Measurements from ENCODE around the gene PNLIPRP3.
A peak's percentile ranks its signal among the peaks of the same experiment; 100 is the strongest.

Gene PNLIPRP3

DNA sequence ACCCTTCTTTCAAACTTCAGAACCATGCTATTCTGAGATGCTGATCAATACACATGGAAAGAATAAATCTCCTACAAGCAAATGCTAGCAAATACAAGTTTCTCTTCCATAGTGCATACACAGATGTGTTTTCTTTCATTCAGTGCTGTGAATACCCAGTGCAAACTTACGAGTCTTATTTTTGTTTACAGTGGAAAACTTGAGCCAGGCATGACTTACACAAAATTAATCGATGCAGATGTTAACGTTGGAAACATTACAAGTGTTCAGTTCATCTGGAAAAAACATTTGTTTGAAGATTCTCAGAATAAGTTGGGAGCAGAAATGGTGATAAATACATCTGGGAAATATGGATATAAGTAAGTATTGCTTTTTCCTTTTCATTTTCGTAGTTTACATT lies 48.8 kb downstream of the PNLIPRP3 start:
- no peak overlapping the region for H3K27ac ChIP-seq (ENCODE audit: extremely low read depth, low read depth, low read length)
- H3K4me1 ChIP-seq (ENCODE audit: control insufficient read depth, insufficient read depth, low read length) = no peaks in the 10 kb centered on the region
- no peaks in the 10 kb centered on the region for H3K36me3 ChIP-seq (ENCODE audit: control insufficient read depth in 2 of 2, insufficient read depth in 1 of 2, low read length in 2 of 2)
- TF ChIP-seq ZNF624 (tag by site-specific recombination; IDR thresholded peaks at IDR 0.05) (no peak), ZNF560 (tag by site-specific recombination; IDR thresholded peaks at IDR 0.05; ENCODE audit: borderline replicate concordance) (no peak), ZNF600 (tag by site-specific recombination; IDR thresholded peaks at IDR 0.05) (no peak), ZNF623 (tag by site-specific recombination; IDR thresholded peaks at IDR 0.05) (no peak), ZFP37 (tag by site-specific recombination; IDR thresholded peaks at IDR 0.05) (no peak), ZNF211 (tag by site-specific recombination; IDR thresholded peaks at IDR 0.05; ENCODE audit: low read depth) (no peak), ZNF335 (tag by site-specific recombination; conservative IDR thresholded peaks at IDR 0.05) (no peak), BCL11A (tag by site-specific recombination; IDR thresholded peaks at IDR 0.05; ENCODE audit: low read depth) (no peak), ZNF350 (tag by site-specific recombination; IDR thresholded peaks at IDR 0.05) (no peak), OSR2 (tag by site-specific recombination; IDR thresholded peaks at IDR 0.05) (no peak), AEBP2 (tag by site-specific recombination; IDR thresholded peaks at IDR 0.05; ENCODE audit: borderline replicate concordance) (no peak), ZNF514 (tag by site-specific recombination; IDR thresholded peaks at IDR 0.05) (no peak), GLIS1 (tag by site-specific recombination; IDR thresholded peaks at IDR 0.05) (no peak), IKZF3 (tag by site-specific recombination; IDR thresholded peaks at IDR 0.05) (no peak), SCRT1 (tag by site-specific recombination; IDR thresholded peaks at IDR 0.05; ENCODE audit: borderline replicate concordance) (no peak), SP7 (tag by site-specific recombination; IDR thresholded peaks at IDR 0.05) (no peak), ZNF426 (tag by site-specific recombination; IDR thresholded peaks at IDR 0.05) (no peak), ZNF114 (tag by site-specific recombination; IDR thresholded peaks at IDR 0.05) (no peak)
- TF ChIP-seq, protein P1, sequence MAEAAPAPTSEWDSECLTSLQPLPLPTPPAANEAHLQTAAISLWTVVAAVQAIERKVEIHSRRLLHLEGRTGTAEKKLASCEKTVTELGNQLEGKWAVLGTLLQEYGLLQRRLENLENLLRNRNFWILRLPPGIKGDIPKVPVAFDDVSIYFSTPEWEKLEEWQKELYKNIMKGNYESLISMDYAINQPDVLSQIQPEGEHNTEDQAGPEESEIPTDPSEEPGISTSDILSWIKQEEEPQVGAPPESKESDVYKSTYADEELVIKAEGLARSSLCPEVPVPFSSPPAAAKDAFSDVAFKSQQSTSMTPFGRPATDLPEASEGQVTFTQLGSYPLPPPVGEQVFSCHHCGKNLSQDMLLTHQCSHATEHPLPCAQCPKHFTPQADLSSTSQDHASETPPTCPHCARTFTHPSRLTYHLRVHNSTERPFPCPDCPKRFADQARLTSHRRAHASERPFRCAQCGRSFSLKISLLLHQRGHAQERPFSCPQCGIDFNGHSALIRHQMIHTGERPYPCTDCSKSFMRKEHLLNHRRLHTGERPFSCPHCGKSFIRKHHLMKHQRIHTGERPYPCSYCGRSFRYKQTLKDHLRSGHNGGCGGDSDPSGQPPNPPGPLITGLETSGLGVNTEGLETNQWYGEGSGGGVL (tag by site-specific recombination; IDR thresholded peaks at IDR 0.05) = no peak
- H3K9me3 ChIP-seq (ENCODE audit: control insufficient read depth, insufficient read depth, low read depth, low read length) = no peaks in the 10 kb centered on the region
- CTCF ChIA-PET = interaction anchor here (0.8 kb wide), 1 partner anchor 13 kb away, joined by 5 read pairs; no protein-coding TSS in a partner anchor
- POLR2A ChIA-PET = no interaction called here
- H3K4me3 ChIP-seq (ENCODE audit: low read depth, low read length) = no peak overlapping the region

DNA sequence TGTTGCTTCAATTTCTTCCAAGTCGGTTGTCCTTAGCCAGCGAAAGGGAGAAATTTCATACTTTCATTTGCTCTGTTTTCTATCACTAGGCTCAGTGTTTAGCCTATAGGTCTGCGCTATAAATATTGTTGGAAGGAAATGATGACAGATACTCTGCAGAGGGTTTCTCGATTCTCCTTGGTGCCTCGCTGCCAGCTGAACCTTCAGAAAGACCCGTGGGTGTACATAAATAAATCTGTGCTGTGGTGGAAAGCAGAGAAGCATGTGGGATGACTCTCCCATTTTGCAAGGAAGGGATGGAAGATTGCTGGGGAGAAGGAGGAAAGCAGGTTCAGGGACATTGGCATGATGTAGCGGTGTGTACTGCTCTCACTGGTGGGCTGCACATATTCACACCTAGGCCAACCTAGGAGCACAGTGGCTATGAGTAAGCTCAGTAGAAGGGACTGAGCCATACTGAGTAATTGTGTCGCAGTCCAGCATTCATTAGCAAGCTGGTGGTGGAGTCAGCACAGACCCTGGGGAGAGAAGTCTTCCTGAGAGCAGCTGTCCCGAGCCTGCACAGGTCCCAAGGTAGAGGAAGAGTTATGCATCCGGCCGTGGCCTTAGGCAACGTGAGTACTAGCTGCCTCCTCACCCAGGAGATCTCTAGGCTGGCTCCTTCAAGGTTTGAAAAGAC lies 50.5 kb downstream of the PNLIPRP3 start:
- H3K27ac ChIP-seq (ENCODE audit: extremely low read depth, low read depth, low read length) = no peak overlapping the region
- ChIA-PET CTCF (interaction anchor here (0.9 to 1.2 kb wide), 2 partner anchors 13 to 33 kb away, joined by 3 to 4 read pairs; no protein-coding TSS in a partner anchor), POLR2A (no interaction called here)
- TF ChIP-seq ZNF664 (tag by site-specific recombination; IDR thresholded peaks at IDR 0.05) = no peak
- TF ChIP-seq, protein P2, sequence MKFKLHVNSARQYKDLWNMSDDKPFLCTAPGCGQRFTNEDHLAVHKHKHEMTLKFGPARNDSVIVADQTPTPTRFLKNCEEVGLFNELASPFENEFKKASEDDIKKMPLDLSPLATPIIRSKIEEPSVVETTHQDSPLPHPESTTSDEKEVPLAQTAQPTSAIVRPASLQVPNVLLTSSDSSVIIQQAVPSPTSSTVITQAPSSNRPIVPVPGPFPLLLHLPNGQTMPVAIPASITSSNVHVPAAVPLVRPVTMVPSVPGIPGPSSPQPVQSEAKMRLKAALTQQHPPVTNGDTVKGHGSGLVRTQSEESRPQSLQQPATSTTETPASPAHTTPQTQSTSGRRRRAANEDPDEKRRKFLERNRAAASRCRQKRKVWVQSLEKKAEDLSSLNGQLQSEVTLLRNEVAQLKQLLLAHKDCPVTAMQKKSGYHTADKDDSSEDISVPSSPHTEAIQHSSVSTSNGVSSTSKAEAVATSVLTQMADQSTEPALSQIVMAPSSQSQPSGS (tag by site-specific recombination; IDR thresholded peaks at IDR 0.05; ENCODE audit: low read depth) = no peak
- peak; percentile 71 for TF ChIP-seq ZFHX2 (tag by site-specific recombination; conservative IDR thresholded peaks at IDR 0.05)
- TF ChIP-seq KLF7 (tag by site-specific recombination; IDR thresholded peaks at IDR 0.05; ENCODE audit: borderline replicate concordance) = no peak
- TF ChIP-seq EGR2 (tag by site-specific recombination; IDR thresholded peaks at IDR 0.05; ENCODE audit: low read depth) = peak; percentile 71; the same call in 1 of the 2 replicates
- TF ChIP-seq ZSCAN16 (tag by site-specific recombination; IDR thresholded peaks at IDR 0.05) = no peak
- H3K4me1 ChIP-seq (ENCODE audit: control insufficient read depth, insufficient read depth, low read length) = no peaks in the 10 kb centered on the region
- H3K36me3 ChIP-seq (ENCODE audit: control insufficient read depth in 2 of 2, insufficient read depth in 1 of 2, low read length in 2 of 2) = no peaks in the 10 kb centered on the region
- H3K4me3 ChIP-seq (ENCODE audit: low read depth, low read length) = no peak overlapping the region
- no peaks in the 10 kb centered on the region for H3K9me3 ChIP-seq (ENCODE audit: control insufficient read depth, insufficient read depth, low read depth, low read length)
